ENCODE measurements around the gene URI1.

The URI1 gene

DNA sequence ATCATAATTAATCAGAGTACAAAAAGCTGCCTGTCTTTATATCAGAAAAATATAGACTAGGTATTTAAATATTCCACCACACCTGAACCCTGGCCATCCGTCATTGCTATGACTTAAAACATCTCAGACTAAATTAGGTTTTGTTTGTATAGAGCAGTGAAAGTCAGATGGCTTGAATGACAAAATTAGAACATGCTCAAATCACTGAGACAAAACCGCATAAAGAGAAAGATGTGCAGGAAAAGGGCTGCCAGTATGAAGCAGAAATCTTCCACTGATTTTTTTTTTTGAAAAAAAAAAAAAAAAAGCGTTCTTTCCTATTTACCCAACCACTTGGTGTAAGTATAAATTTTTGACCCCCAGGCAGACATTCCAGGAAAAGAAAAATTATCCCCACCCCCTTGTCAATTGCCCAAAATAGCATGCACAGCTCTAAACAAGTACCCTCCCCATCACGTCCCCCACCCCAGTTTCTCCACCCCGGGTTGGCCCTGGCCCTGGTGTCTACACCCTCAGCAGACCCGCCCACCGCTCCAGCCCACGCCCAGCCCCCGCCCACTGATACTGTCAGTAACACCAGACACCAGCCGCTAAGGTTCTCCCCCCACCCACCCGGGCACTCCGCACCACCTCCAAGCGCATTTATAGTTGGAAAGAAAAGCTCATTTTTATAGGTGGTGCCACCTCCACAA lies 118.6 kb downstream of the URI1 start:
- DNase-seq, result no peak
- Histone ChIP-seq H3K27me3 (no peaks in the 10 kb centered on the region), H3K4me3 (ENCODE audit: low read depth, low read length) (no peak overlapping the region), H3K9me3 (no peaks in the 10 kb centered on the region), H3K36me3 (no peaks in the 10 kb centered on the region), H3K4me1 (0 out of 2 replicates have a peak, but pooled peaks cover 3% of the 10 kb centered on the region)
- TF ChIP-seq CTCF (IDR thresholded peaks at IDR 0.05; ENCODE audit: low read depth, low read length), result no peak

- no peak for TF ChIP-seq CTCF (IDR thresholded peaks at IDR 0.05; ENCODE audit: low read depth, low read length)
Observed at GRCh38 chr19:30061223-30062064, 119.4 kb downstream of the URI1 start.

GRCh38 chr19:30062065-30062906 lies 120.2 kb downstream of the URI1 start:
- no peak for TF ChIP-seq CTCF (IDR thresholded peaks at IDR 0.05; ENCODE audit: low read depth, low read length)
- Histone ChIP-seq H3K9me3 (no peaks in the 10 kb centered on the region), H3K27me3 (no peaks in the 10 kb centered on the region), H3K4me3 (ENCODE audit: low read depth, low read length) (no peak overlapping the region), H3K36me3 (no peaks in the 10 kb centered on the region), H3K4me1 (0 out of 2 replicates have a peak, but pooled peaks cover 3% of the 10 kb centered on the region)
- no peak for DNase-seq

More at GRCh38 chr19:30061223-30062064, 119.4 kb downstream of the URI1 start:
- Histone ChIP-seq H3K4me3 (ENCODE audit: low read depth, low read length) (no peak overlapping the region), H3K36me3 (no peaks in the 10 kb centered on the region), H3K9me3 (no peaks in the 10 kb centered on the region), H3K27me3 (no peaks in the 10 kb centered on the region), H3K4me1 (0 out of 2 replicates have a peak, but pooled peaks cover 3% of the 10 kb centered on the region)
- no peak for DNase-seq

DNA sequence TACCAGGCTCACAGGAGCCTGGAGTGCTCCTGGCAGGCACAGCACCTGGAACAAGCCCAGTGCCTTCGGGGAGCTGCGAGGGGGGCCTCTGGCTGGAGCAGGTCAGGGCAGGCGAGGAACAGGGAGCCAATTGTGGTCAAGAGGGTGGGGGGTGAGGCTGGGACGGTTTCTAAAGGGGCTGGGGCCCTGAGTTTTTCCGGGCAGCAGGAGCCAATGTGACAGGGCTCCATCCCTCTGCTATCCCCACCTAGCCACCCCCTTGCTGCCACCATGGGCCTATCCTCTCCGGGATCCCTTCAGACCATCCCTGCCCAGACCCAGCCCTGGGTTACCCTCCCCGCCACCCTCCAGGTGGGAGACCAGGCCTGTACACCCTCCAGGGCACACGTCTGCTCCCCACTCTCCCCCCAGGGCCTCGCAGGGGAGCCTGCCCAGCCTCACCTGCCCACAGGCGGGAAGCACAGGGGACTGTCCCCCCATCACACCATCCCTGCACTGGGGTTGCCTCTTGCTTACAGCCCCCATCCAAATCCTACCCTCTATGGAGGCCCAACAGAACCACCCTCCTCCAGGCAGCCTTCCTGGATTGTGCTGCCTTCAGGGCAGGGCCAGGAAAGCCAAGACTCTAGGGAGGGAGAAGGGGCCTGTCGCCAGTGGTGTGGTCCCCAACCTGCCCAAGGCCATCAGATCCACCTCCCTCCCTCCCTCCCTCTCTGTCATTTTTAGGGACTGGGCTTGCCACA lies 121.0 kb downstream of the URI1 start:
- DNase-seq, result no peak
- Histone ChIP-seq H3K4me1 (0 out of 2 replicates have a peak, but pooled peaks cover 3% of the 10 kb centered on the region), H3K27me3 (no peaks in the 10 kb centered on the region), H3K9me3 (no peaks in the 10 kb centered on the region), H3K36me3 (no peaks in the 10 kb centered on the region), H3K4me3 (ENCODE audit: low read depth, low read length) (no peak overlapping the region)
- TF ChIP-seq CTCF (IDR thresholded peaks at IDR 0.05; ENCODE audit: low read depth, low read length), result no peak

- no peaks in the 10 kb centered on the region for H3K36me3 ChIP-seq
- no peak for DNase-seq
- H3K4me3 ChIP-seq (ENCODE audit: low read depth, low read length), result no peak overlapping the region
- H3K4me1 ChIP-seq, result 0 out of 2 replicates have a peak, but pooled peaks cover 3% of the 10 kb centered on the region
- H3K27me3 ChIP-seq, result no peaks in the 10 kb centered on the region
- no peak for TF ChIP-seq CTCF (IDR thresholded peaks at IDR 0.05; ENCODE audit: low read depth, low read length)
- H3K9me3 ChIP-seq, result no peaks in the 10 kb centered on the region
Observed at GRCh38 chr19:30063650-30064347, 121.8 kb downstream of the URI1 start.
